ENCODE measurements around the gene JMJD7. TPM values are rescaled to one million over a fixed set of nuclear protein-coding genes. Genes with fewer than 3 reads are reported as not detected.

The JMJD7 gene
- total RNA-seq, 1 experiment from 2014 or later, result 9.2 TPM

- DNase-seq (ENCODE audit: low spot score), result no peak
Observed at GRCh38 chr15:41862515-41863116, 34.7 kb downstream of the JMJD7 start.

- no peak for DNase-seq (ENCODE audit: low spot score)
Observed at GRCh38 chr15:41865490-41866055, 37.7 kb downstream of the JMJD7 start.

- no peak for DNase-seq (ENCODE audit: low spot score)
Observed at GRCh38 chr15:41866263-41866703, 38.4 kb downstream of the JMJD7 start.

GRCh38 chr15:41866872-41867579 lies 39.1 kb downstream of the JMJD7 start:
- DNase-seq (ENCODE audit: low spot score), result no peak

- DNase-seq (ENCODE audit: low spot score), result no peak
Observed at GRCh38 chr15:41868321-41868720, 40.4 kb downstream of the JMJD7 start.

- no peak for DNase-seq (ENCODE audit: low spot score)
Observed at GRCh38 chr15:41869770-41870688, 42.1 kb downstream of the JMJD7 start.

GRCh38 chr15:41870689-41871081 lies 42.8 kb downstream of the JMJD7 start:
- DNase-seq (ENCODE audit: low spot score), result peak; percentile 43

GRCh38 chr15:41871175-41871905 lies 43.4 kb downstream of the JMJD7 start:
- DNase-seq (ENCODE audit: low spot score), result no peak

- DNase-seq (ENCODE audit: low spot score), result no peak
Observed at GRCh38 chr15:41872166-41872747, 44.4 kb downstream of the JMJD7 start.

- DNase-seq (ENCODE audit: low spot score), result no peak
Observed at GRCh38 chr15:41873711-41874110, 45.8 kb downstream of the JMJD7 start.

- DNase-seq (ENCODE audit: low spot score), result no peak
Observed at GRCh38 chr15:41874736-41875135, 46.8 kb downstream of the JMJD7 start.

GRCh38 chr15:41876007-41876406 lies 48.1 kb downstream of the JMJD7 start:
- DNase-seq (ENCODE audit: low spot score), result no peak

GRCh38 chr15:41876689-41877088 lies 48.8 kb downstream of the JMJD7 start:
- DNase-seq (ENCODE audit: low spot score), result no peak

- no peak for DNase-seq (ENCODE audit: low spot score)
Observed at GRCh38 chr15:41877631-41878354, 49.9 kb downstream of the JMJD7 start.

GRCh38 chr15:41878355-41878699 lies 50.4 kb downstream of the JMJD7 start:
- DNase-seq (ENCODE audit: low spot score), result no peak

GRCh38 chr15:41879321-41879845 lies 51.5 kb downstream of the JMJD7 start:
- DNase-seq (ENCODE audit: low spot score), result no peak

GRCh38 chr15:41880156-41880877 lies 52.4 kb downstream of the JMJD7 start:
- DNase-seq (ENCODE audit: low spot score), result no peak

- DNase-seq (ENCODE audit: low spot score), result no peak
Observed at GRCh38 chr15:41881086-41881485, 53.2 kb downstream of the JMJD7 start.

- DNase-seq (ENCODE audit: low spot score), result no peak
Observed at GRCh38 chr15:41881550-41881919, 53.6 kb downstream of the JMJD7 start.

Data from H4 (cell line).